ENCODE results near the gene ADH6. TPM values are rescaled to one million over a fixed set of nuclear protein-coding genes. Genes with fewer than 3 reads are reported as not detected.

Gene ADH6
- total and polyA plus RNA-seq, 7 donors, result 5.0 to 12.5 (median 8.4) TPM; not detected in 4

GRCh38 chr4:99205153-99205979 is 13.7 kb downstream of the ADH6 start:
- no peak for DNase-seq
- Histone ChIP-seq H3K4me3 (no peak overlapping the region), H3K27me3 (no peaks in the 10 kb centered on the region), H3K4me1 (peaks cover 0 to 9% (median 2%) of the 10 kb centered on the region in 4 donors), H3K9me3 (no peaks in the 10 kb centered on the region), H3K27ac (peak overlapping the region in 1 of 4 donors; percentile 15), H3K36me3 (no peaks in the 10 kb centered on the region)
- intact Hi-C loops (cut with DNase I), result no loop called here
- TF ChIP-seq POLR2AphosphoS5 (IDR thresholded peaks at IDR 0.05), result peak in 3 of 4 donors; percentile 15 to 42 (median 24)
- no peak for TF ChIP-seq CTCF (IDR thresholded peaks at IDR 0.05)
- no peak for TF ChIP-seq POLR2A (IDR thresholded peaks at IDR 0.05)
- 19 to 63% methylated on average over 5 of the region's 5 CpGs for WGBS, 2 donors

- no peaks in the 10 kb centered on the region for H3K9me3 ChIP-seq
- peak overlapping the region; percentile 44 to 55 (median 48) for H3K27ac ChIP-seq
- TF ChIP-seq POLR2A (IDR thresholded peaks at IDR 0.05), result no peak
- peak in 1 of 4 donors; percentile 18 for TF ChIP-seq EP300 (IDR thresholded peaks at IDR 0.05)
- peak in 3 of 4 donors; percentile 42 to 60 (median 46) for TF ChIP-seq POLR2AphosphoS5 (IDR thresholded peaks at IDR 0.05)
- no peak overlapping the region for H3K4me3 ChIP-seq
- H3K27me3 ChIP-seq, result no peaks in the 10 kb centered on the region
- 62 to 64% methylated on average over 5 of the region's 5 CpGs for WGBS, 2 donors
- intact Hi-C loops (cut with DNase I), result loop anchor here (2.0 kb wide), 1 partner anchor 202 kb away; no protein-coding TSS in a partner anchor
- no peaks in the 10 kb centered on the region for H3K36me3 ChIP-seq
- H3K4me1 ChIP-seq, result peaks cover 0 to 9% (median 2%) of the 10 kb centered on the region in 4 donors
- peak; percentile 70 for DNase-seq
Observed at GRCh38 chr4:99202536-99202935, 16.5 kb downstream of the ADH6 start.

GRCh38 chr4:99202094-99202493 is 17.0 kb downstream of the ADH6 start:
- Histone ChIP-seq H3K4me1 (peaks cover 0 to 9% (median 2%) of the 10 kb centered on the region in 4 donors), H3K36me3 (no peaks in the 10 kb centered on the region), H3K4me3 (no peak overlapping the region), H3K9me3 (no peaks in the 10 kb centered on the region), H3K27ac (peak overlapping the region; percentile 5 to 55 (median 45)), H3K27me3 (no peaks in the 10 kb centered on the region)
- no peak for TF ChIP-seq CTCF (IDR thresholded peaks at IDR 0.05)
- no peak for TF ChIP-seq EP300 (IDR thresholded peaks at IDR 0.05)
- no peak for TF ChIP-seq POLR2AphosphoS5 (IDR thresholded peaks at IDR 0.05)
- TF ChIP-seq POLR2A (IDR thresholded peaks at IDR 0.05), result no peak
- intact Hi-C loops (cut with DNase I), result loop anchor here (2.0 kb wide), 1 partner anchor 203 kb away; no protein-coding TSS in a partner anchor
- DNase-seq, result no peak

- Histone ChIP-seq H3K9me3 (no peaks in the 10 kb centered on the region), H3K27ac (peak overlapping the region in 3 of 4 donors; percentile 44 to 55 (median 46)), H3K4me3 (no peak overlapping the region), H3K36me3 (no peaks in the 10 kb centered on the region), H3K27me3 (no peaks in the 10 kb centered on the region), H3K4me1 (peaks cover 0 to 9% (median 2%) of the 10 kb centered on the region in 4 donors)
- WGBS, 2 donors, result 18 to 55% methylated on average over 3 of the region's 3 CpGs
- intact Hi-C loops (cut with DNase I), result loop anchor here (2.0 kb wide), 1 partner anchor 203 kb away; no protein-coding TSS in a partner anchor
- no peak for DNase-seq
- TF ChIP-seq EP300 (IDR thresholded peaks at IDR 0.05) (no peak), CTCF (IDR thresholded peaks at IDR 0.05) (peak in 2 of 4 experiments; percentile 10 to 26)
Observed at GRCh38 chr4:99201690-99202089, 17.4 kb downstream of the ADH6 start.

- Histone ChIP-seq H3K27me3 (no peaks in the 10 kb centered on the region), H3K27ac (no peak overlapping the region), H3K4me1 (peaks cover 0 to 9% (median 2%) of the 10 kb centered on the region in 4 donors), H3K36me3 (no peaks in the 10 kb centered on the region), H3K4me3 (no peak overlapping the region), H3K9me3 (no peaks in the 10 kb centered on the region)
- intact Hi-C loops (cut with DNase I), result no loop called here
- WGBS, 2 donors, result 94 to 95% methylated on average over 1 of the region's 1 CpG
- DNase-seq, result no peak
- TF ChIP-seq EP300 (IDR thresholded peaks at IDR 0.05) (no peak), POLR2AphosphoS5 (IDR thresholded peaks at IDR 0.05) (no peak), POLR2A (IDR thresholded peaks at IDR 0.05) (no peak), CTCF (IDR thresholded peaks at IDR 0.05) (no peak)
Observed at GRCh38 chr4:99200138-99200537, 18.9 kb downstream of the ADH6 start.
